Fibroblast of skin of right biceps (primary cell): ENCODE results near the gene SKAP1.
"Not testable (repeated sequence)": the region's sequence is repeated elsewhere in the genome, so short reads cannot be mapped to it uniquely, and the experiment has no call there.

ENCODE experiments used
- DNase-seq: peaks from one replicate; pipeline ENCODE4 v3.0.0-alpha.2; 2013

SKAP1 gene

DNA sequence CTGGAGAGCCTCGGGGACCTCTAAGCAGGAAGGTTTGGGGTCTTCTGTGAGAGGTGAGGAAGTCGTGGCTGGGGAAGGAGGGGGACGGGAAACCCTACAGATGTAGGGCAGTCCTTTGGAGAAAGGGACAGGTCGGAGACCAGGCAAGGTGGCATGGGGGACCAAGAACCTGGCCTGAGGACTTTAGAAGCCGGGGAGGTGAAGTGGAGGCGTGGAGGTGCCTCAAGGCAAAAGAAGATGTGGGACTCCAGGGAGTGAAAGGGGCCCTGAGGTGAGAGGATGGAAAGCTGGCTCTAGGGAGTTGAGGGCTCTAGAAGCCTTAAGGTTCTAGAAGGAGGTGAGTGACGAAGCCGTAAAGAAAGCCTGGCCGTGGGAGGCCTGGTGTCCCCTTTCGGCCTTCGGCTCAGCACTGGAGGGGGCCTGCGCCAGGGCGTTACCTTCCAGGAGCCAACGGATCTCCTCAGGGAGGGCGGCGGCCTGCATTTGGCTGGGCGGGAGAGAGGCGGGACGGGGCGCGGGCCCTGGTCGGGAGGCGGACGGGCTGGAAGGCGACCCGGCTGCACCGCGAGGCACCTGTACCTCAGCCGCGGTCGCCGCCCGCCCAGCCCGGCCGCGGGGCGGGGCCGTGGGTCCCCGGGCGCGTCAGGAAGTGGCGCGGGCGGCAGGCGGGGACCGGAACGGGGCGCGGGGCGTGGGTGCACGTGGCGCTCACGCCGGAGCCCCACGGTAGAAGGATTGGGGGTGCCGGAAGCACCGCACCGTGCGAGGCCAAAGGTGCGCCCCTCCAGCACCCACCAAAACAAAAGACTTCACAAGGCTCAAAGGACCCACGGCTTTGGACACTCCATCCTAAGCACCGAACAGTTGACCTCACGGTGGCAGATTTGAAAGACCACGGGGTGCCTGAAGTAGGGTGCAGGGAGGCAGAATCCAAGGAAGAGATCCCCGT lies at the start of gene SKAP1:
TSS of gene SKAP1 (minus strand) at position 577 of the 949 bp plus-strand sequence.
- DNase-seq, result no peak

DNA sequence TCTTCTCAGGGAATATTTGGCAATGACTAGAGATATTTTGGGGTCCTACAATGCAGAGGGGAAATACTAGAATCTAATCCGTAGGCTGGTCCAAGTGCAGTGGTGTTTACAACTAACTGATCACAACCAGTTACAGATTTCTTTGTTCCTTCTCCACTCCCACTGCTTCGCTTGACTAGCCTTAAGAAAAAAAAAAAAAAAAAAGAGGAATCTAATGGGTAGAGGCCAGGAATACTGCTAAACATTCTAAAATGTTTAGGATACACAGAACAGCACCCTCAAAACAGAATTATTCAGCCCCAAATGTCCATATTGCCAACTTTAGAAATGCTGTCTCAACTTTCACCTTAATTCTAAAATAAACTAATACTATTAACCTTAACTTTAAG lies 49.0 kb upstream of the SKAP1 start:
- no peak for DNase-seq

DNA sequence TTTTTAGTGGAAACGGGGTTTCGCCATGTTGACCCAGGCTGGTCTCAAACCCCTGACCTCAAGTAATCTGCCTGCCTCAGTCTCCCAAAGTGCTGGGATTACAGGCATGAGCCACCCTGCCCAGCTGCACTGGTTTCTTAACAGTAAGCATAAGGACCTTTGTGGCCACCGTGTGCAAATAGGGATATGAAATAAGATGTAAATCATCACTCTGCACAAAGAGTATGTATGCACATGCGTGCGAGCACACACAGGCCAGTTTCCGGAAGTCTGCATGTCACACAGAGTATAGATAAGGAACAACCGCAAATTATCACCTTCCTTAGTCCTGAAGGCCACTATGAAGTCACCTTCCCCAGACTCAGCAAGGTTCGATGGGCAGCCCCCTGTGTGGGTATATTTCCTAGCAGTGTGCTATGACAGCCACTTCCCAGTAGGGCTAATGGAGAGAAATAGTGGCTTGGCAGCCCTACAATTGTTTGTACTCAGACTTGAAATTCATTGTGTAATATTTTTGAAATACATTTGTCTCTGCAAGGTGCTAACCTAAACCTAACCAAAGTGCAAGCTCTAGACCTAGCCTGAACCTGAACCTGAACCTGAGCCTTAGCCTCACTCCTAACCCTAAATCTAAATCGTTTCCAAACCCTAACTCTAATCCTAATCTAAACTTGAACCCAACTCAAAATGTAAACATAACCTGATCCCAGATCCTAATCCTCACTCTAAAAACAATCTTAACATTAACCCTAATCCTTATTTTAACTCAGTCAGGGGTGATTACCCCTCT lies 48.4 kb upstream of the SKAP1 start:
- no peak for DNase-seq

DNA sequence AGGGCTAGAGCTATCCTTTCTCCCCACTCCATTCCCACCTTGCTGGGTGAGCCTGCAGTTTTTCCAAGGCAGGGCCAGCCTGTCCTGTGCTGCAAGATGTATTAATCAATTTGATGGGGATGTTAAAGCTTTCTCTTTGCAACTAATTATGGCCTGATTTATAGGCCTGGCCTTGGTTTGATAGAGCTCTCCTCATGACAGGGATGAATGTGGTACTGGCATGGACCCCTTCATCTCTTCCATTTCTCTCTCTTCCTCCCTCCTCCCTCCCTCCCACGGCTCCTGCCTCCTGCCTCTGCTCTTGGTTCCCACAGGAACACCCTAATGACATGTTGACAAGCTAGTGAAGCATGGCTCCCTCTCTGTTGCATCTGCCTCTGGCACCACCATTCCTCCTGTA lies 47.2 kb upstream of the SKAP1 start:
- no peak for DNase-seq

DNA sequence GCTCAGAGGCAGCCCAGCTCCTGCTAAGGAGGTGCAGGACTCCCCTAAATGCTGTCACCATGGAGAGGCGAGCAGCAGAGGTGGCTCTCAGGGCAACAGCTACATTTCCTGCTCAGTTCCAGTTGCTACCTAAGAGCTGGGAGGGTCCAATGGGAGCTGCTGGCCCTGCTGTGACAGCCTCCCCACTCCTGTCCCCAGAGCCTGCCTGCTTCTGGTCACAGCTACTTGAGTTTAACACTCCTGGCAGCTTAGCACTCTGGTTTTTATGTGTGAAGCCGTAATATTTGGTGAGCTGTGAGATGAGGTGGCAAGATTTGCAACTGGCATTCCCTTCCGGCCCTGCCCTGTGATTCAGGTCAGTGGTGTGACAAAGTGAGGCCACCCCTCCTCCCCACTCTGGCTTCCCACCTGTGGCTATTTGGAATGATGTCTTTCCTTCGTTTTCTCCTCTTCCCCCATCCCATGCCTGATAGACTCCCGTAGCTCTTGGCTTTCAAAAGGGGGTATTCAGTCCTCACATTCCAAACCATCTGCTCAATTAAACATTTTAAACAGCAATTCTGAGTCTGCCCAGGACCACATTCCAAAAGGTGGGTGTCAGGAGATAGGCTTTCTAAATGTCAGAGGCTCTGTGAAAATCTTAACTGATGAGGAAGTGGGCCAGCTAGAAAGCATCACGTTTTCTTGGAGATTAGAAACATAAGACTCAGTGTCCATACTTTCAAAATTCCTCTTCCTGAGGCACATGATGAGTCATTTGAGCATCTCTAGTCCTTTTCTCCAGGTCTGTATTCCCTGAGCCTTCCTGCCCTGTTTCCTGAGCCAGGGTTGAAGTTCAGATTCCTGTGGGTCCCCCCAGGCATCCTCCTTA lies 42.6 kb upstream of the SKAP1 start:
- DNase-seq, result peak; percentile 93

DNA sequence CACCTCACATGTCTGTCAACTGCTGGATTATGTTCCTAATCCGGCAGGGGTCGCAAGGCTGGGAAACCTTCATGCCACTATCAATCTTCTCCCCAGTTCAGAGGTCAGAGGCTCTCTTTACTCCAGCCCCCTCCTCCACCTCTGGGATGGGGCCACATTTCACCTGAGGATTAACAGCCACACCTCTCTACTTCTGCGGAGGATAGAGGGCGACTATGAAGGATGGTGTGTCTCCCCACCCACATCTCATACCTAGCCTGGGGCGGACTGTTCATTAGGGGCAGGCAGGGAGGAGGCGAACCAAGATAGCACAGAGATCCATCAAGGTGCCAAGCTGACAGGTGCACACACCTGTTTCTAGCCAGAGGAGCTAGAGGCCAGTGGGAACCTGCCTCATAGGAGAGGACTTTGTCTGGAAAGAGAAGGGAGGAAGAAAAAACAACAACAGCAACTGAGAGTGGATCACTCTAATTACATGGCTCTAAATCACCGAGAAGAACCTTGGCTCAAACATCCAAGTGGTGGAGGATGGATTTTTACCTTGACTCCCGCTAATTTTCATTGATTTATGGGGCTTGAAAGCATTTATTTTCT lies 41.9 kb upstream of the SKAP1 start:
- no peak for DNase-seq

DNA sequence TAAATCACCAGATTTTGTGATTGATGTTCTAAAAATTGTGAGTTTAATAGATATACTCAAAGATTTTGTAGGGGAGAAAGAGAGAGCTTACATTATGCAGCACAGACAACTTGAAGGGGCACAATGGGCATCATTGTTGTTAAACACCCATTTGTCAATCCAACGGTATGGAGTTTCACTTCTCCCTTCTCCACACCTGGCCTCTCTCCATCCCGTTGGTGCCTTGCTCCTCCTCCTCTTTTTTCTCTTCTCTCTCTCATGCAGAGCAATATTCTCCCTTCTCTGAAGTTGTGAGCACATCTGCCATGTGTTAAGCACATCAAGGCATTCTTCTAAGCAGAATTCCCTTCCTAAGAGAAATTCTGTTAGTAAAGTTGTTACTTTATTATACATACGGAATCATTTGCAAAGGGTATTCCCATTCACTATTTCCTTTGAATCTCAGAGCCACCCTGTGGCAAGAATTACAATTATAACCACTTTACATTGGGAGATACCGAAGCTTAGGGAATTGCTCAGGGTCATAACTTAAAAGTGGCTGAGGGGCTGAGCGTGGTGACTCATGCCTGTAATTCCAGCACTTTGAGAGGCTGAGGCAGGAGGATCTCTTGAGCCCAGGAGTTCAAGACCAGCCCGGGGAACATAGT lies 40.5 kb upstream of the SKAP1 start:
- DNase-seq, result peak; percentile 82

DNA sequence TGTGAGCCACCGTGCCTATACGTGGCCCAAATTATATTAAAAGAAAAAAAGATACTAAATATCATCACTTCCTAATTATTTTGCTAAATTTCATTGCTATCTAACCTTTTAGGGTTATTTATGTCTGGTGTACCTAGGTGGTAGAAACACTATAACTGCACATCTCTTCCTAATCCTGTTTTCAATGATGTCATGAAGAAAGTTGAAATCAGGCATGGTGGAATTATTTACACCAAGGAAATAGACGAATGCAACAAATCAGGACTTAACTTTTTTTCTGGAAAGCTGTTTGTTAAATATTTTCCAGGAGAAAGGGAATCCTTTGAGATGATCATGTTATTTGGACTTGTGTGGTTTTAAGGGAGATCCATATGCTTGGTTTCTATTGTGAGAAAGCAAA lies 39.2 kb upstream of the SKAP1 start:
- DNase-seq, result no peak

DNA sequence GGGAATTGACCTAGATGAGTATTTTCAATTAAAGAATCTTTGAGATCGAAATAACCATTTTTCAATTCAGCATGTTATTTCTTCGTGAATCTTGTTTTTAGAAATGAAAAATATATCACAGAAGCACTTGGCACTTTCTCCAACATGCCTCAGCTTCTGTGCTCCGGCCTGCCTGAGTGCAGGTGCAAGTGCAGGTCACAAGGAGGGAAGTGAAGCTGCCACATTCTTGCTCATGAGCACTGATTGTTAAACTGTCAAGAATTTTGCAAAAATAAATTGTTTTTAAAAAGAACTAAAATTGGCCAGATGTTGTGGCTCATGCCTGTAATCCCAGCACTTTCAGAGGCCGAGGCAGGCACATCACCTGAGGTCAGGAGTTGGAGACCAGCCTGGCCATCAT lies 38.3 kb upstream of the SKAP1 start:
- no peak for DNase-seq

DNA sequence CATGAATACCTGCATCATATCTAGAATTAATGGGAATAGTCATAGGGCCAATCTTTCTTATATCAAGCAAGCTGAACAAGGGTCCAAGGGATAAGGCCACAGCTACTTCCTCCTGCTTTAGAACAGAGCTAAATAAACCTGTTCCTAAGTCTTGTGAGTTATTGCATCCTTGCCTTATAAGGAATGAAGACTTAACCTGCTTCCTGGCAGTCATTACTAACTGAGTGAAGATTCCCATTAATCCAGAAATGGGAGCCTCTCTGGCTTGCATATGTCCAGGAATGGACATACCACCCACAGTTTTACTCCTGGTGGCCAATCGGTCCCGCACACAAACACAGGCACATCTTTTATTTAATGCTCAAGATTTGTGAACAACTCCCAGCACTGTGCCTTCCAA lies 35.9 kb upstream of the SKAP1 start:
- DNase-seq, result no peak

DNA sequence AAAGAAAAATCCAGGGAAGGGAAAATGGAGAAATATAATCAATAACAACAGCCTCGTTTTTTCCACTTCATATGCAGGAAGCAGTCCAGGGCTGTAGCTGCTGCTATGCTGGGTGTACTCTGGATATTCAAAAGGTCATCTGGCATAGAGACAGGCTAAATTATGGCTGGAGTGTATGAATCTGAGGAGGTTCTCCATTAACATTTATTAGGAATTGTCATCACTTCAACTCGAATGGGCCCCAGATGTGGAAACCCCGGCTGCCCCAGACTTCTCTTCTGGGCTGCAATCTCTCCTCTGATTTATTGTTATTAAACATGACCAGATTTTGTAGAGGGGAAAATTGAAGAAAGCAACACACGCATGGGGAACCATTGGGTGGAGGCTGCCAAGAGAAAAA lies 33.5 kb upstream of the SKAP1 start:
- DNase-seq, result peak; percentile 5

DNA sequence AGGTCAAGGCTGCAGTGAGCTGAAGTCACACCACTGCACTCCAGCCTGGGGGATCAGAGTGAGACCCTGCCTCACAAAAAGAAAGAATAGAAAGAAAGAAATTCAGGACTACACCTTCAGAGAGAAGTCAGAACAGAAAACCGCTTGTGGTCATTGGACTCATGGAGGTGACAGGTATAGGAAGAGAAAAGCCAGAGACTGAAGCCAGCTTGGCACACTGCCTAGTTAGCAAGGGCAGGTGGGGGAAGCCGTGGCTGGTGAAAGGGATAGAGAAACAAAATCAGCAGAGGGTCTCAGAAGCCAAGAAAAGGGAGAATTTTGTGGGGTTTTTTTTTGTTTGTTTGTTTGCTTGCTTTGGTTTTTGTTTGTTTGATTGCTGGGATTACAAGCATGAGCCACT lies 32.9 kb upstream of the SKAP1 start:
- DNase-seq, result no peak

DNA sequence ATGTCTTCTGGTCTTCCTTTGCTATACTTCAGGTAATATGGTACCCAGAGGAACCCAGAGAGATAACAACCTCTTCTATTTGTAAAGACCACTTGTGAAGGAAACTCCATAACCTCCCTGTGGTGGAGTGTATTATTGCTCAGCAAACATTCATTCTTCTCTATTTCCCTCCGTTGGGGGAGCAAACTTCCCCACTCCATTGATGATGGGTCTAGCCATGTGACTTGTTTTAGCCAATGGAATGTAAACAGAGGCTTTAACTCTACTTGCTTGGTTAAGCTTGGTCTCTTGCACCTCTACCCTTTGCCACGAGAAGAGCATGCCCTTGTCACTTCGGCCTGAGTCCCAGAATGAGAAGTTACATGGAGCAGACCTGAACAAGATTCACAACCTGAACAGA lies 30.0 kb upstream of the SKAP1 start:
- DNase-seq, result no peak

DNA sequence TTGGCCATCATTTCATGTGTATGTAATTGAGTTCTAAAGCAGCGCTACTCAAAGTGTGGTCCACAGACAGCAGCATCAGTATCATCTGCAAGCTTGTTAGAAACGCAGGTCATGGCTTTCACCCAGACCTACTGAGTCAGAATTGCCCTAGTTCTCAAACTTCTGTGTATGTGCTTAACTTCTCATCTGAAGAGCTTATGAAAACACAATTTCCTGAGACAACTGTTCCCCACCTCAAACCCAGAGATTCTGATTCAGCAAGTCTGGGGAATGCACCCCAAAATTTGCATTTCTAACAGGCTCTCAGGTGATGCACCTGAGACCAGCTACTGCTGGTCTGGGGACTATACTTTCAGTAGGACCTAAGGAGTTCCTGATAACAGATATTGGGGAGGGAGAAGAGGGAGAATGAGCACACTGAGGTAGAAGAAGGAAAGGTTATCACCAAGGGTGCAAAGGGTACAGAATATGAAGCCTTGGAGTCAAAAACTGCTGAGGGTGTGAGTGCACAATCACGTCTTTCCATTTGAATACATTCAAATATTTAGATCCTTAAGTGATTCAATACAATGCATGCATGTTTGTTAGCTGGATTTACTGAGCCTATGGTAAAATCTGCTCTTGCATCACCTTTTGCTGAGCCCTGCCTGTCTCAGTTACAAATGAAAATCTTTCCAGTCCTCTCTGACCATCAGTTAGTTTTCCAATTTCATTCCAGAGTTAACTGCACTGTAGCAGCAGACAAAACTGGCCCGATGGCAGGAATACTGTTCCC lies 29.2 kb upstream of the SKAP1 start:
- no peak for DNase-seq

DNA sequence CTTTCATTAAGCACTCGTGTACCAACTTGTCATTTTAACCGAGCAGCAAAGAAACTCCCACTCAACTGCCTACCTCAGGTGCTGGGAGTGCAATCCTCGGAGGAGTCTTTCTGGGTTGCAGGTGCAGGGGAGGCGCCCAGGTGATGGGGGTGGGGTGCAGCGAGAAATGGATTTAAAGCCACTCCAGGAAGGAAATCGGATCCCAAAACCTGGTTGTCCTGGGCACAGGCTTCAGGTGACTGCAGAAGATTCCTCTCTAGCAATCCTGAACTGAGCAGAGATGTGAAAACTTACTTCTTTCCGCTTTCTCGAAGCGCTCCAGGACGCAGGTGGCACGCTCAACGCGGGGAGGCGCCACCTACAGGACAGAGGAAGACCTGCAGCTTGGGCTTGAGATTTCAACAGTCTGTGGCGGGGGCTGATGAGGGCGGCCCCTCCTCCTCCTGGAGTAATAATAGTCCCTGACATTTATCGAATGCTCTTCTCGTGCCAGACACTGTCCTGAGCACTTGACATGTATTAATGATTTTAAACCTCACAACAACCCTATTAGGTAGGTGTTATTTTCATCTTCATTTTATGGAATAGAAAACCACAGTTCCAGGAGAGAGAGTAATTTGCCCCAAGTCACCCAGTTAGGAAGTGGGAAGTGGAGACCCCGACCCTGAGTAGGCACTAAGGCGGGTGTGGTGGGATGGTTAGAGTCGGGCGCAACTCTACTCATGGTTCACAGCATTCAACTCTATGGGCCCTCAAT lies 27.2 kb upstream of the SKAP1 start:
- DNase-seq, result peak; percentile 57

DNA sequence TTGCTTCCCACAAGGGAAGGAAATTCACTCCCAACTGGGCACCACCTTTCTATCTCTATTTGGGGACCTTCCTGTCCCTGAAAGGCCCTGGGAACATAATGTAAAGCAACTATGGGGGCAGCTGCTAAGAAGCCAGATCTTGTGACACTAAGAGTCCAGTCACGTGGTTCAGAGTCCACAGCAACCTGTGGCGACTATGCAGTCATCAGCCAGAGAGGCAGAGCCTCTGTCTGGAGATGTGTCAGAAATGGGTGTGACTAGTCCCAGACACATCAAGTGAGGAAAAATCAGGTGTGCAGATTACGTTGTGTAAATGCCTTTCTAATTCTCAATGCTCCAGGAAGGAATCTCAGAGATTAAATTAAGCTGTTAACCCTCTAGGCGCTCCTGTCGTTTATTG lies 26.6 kb upstream of the SKAP1 start:
- no peak for DNase-seq

DNA sequence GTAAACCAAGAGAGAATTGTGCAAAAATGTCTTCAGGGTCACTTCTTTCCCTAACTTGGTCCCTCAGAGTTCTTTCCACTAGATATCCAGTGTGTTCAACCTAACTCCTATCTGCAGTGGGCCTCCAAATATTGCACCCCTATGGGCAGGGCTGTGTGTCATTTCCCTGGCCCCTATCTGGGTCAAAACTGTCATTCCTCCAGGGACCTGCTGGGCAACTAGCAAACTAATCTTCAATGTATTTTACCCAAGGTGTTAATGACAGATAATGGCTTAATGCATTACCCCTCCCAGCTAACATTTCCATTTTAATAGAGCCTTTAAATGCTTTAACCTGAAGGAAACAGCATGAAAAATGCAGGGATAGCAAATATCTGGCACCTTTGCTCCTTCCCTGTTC lies 25.8 kb upstream of the SKAP1 start:
- DNase-seq, result no peak

DNA sequence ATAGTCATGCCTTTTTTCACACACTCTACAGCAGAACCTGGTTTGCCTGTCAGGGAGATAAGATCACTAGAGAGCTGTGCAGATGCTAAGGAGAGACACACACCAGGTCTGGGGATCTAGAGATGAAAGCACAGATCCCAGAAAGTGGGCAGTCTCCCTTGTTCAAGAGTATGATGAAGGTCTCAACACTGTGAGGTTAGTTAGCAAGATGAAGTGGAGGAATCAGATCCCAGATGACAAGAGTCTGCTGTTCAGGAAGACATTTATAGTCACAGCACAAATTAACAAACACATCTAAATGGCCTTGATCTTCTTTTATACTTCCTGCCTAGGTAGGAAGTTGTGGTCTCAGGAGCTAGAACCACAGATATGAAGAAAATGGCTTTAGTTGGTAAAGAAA lies 23.4 kb upstream of the SKAP1 start:
- no peak for DNase-seq

DNA sequence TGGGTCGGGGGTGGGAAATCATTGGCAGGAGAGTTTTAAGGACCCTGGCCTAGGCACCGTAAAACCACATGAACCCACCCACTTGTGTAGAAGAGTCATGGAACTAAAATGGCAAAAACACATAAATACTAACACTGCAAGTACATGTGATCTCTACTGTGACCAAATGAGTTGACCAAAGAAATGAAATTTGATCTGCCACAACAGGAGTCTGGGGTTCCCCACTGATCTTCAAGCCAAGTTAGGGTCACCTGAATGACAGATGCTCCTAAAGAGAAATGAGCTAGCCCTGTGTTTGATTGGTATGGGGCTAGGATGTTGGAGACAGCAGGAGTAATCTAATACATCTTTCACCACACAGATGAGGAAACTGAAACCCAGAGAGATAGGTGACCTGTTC lies 21.5 kb upstream of the SKAP1 start:
- DNase-seq, result no peak

DNA sequence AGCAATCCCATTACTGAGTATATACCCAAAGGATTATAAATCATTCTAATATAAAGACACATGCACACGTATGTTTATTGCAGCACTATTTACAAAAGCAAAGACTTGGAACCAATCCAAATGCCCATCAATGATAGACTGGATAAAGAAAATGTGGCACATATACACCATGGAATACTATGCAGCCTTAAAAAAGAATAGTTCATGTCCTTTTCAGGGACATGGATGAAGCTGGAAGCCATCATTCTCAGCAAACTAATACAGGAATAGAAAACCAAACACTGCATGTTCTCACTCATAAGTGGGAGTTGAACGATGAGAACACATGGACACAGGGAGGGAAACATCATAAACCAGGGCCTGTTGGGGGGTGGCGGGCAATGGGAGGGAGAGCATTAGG lies 19.3 kb upstream of the SKAP1 start:
- not testable (repeated sequence) for DNase-seq

DNA sequence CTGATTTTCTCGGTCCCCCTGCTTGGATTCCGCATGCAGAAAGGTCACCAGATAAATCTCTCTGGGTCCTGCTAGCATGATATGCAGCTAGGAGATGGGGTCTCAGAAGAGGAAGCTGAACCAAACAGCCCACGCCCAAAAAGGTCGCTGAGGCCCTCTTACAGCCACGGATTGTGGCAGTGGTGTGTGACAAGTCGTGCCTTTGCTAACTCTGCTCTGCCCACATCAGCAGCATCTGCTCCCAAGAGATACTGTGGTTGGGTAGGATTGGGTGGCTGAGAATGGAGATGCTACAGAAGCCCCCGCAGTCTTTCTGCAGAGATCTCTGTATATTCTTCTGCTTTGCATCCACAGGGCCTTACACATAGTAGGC lies 15.2 kb upstream of the SKAP1 start:
- no peak for DNase-seq
